ENCODE data around the gene JARID2.

JARID2 gene

DNA sequence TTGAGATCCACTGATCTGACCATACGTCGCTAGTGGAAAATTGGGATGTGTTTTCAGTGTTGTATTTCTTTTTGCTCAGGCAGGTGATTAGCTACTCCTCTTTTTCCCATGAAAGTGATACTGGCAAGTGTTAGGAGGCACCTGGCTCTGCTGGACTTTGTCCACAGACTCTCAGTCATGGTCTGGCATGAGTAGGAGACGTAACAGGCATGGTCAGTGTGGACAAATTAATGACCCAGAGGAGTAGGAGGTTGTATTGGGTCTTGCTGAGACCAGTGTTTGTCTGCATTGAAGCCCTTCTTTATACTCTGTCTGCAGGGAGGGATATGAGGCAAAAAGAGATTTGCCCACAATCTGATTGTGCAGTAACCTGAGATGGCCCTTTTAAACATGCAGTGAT lies 238.3 kb downstream of the JARID2 start:
- no peak overlapping the region for H3K27ac ChIP-seq
- H3K36me3 ChIP-seq: peaks cover 14% of the 10 kb centered on the region
- TF ChIP-seq, protein P1, sequence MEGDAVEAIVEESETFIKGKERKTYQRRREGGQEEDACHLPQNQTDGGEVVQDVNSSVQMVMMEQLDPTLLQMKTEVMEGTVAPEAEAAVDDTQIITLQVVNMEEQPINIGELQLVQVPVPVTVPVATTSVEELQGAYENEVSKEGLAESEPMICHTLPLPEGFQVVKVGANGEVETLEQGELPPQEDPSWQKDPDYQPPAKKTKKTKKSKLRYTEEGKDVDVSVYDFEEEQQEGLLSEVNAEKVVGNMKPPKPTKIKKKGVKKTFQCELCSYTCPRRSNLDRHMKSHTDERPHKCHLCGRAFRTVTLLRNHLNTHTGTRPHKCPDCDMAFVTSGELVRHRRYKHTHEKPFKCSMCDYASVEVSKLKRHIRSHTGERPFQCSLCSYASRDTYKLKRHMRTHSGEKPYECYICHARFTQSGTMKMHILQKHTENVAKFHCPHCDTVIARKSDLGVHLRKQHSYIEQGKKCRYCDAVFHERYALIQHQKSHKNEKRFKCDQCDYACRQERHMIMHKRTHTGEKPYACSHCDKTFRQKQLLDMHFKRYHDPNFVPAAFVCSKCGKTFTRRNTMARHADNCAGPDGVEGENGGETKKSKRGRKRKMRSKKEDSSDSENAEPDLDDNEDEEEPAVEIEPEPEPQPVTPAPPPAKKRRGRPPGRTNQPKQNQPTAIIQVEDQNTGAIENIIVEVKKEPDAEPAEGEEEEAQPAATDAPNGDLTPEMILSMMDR (IDR thresholded peaks at IDR 0.05; ENCODE audit: low read depth, low read length): no peak
- H3K9me3 ChIP-seq (ENCODE audit: severe bottlenecking): no peaks in the 10 kb centered on the region
- no peaks in the 10 kb centered on the region for H3K27me3 ChIP-seq (ENCODE audit: insufficient read depth, low read depth, severe bottlenecking)
- H3K4me3 ChIP-seq (ENCODE audit: low read depth, low read length): no peak overlapping the region
- no peak for DNase-seq

DNA sequence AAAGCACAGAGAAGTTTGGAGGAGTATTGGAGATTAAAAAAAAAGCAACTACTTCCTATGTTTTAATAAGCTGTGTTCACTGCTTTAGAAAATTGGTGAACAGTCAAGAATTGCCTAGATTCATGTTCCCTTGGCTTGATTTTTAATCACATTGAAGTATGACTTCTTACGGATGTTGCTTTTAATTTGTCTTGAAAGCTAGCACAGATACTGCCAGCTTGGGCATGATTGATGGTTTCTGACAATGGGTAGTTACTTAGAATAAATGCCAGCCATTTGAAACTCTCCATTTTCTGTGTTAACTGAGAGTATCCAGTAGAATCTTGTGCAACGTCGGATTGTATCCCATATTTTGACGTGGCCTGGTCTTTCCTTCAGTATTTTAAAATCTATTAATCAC lies 239.0 kb downstream of the JARID2 start:
- DNase-seq: no peak
- H3K36me3 ChIP-seq: peaks cover 19% of the 10 kb centered on the region
- H3K27me3 ChIP-seq (ENCODE audit: insufficient read depth, low read depth, severe bottlenecking): no peaks in the 10 kb centered on the region
- TF ChIP-seq, protein P1 (IDR thresholded peaks at IDR 0.05; ENCODE audit: low read depth, low read length): no peak
- no peak overlapping the region for H3K4me3 ChIP-seq (ENCODE audit: low read depth, low read length)
- H3K9me3 ChIP-seq (ENCODE audit: severe bottlenecking): no peaks in the 10 kb centered on the region
- no peak overlapping the region for H3K27ac ChIP-seq

DNA sequence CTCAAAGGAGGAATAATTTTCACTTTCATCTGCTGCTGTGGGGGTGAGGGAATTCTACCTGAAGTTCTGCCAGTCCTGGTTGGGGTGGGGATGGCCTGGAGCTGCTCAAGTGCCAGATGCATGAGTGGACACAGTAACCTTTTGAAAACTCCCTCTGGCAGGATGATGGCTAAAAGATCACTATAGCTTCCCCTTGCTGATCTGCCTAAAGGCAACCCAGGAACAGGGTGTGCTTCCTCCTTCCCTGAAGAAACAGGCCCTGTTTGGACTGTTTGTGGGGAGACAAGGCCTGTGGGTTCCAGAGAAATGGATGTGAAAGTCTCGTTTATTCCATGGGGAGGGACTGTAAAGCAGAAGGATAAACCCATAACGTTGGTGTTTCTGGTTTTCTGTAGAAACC lies 240.1 kb downstream of the JARID2 start:
- no peak overlapping the region for H3K27ac ChIP-seq
- H3K4me3 ChIP-seq (ENCODE audit: low read depth, low read length): no peak overlapping the region
- H3K9me3 ChIP-seq (ENCODE audit: severe bottlenecking): no peaks in the 10 kb centered on the region
- no peaks in the 10 kb centered on the region for H3K27me3 ChIP-seq (ENCODE audit: insufficient read depth, low read depth, severe bottlenecking)
- DNase-seq: no peak
- peaks cover 22% of the 10 kb centered on the region for H3K36me3 ChIP-seq
- TF ChIP-seq, protein P1 (IDR thresholded peaks at IDR 0.05; ENCODE audit: low read depth, low read length): no peak

DNA sequence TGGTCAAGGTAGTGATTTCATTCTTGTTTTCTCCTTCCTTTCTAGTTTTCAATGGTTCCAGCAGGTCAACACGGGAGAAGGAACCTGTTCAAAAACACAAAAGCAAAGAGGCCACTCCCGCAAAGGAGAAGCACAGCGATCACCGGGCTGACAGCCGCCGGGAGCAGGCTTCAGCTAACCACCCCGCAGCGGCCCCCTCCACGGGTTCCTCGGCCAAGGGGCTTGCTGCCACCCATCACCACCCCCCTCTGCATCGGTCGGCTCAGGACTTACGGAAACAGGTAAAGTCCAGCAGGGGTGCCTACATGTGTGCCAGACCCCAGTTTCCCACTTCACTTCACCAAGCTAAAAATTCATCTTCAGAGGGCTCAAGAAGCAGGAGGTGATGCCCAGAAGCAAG lies 241.4 kb downstream of the JARID2 start:
- no peak overlapping the region for H3K27ac ChIP-seq
- TF ChIP-seq, protein P1 (IDR thresholded peaks at IDR 0.05; ENCODE audit: low read depth, low read length): no peak
- H3K27me3 ChIP-seq (ENCODE audit: insufficient read depth, low read depth, severe bottlenecking): no peaks in the 10 kb centered on the region
- no peaks in the 10 kb centered on the region for H3K9me3 ChIP-seq (ENCODE audit: severe bottlenecking)
- DNase-seq: no peak
- H3K4me3 ChIP-seq (ENCODE audit: low read depth, low read length): no peak overlapping the region
- peaks cover 22% of the 10 kb centered on the region for H3K36me3 ChIP-seq

DNA sequence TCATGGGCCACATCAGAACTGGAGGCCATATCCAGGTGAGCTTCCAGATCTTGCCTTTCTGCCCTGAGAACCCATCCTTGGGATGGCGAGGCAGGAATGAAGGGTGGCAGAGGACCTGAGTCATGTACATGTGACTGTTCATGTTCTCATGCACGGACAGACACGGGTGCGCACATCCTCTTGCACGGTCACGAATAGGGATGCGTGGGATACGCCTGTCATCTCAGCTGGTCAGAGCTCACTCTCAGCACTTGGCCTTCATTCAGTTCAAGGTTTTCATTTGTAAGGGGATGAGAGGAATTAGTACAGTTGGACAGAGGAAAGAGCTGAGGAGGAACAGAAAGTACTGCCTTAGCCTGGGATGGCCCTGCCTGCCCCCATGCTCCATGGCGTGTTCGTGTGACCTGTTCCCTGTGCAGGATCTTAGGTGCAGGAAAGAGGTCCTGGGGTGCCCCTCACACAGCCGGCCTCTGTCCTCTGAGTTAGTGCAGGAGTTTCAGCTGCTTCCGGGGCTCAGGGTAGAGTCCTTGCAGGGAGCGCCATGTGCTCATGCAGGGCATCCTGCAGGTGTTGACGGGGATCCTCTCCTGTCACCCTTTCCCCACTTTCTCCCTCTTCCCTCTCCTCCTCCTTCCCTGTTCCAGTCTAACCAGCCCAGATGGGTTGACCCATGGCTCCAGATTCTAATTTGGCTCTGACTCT lies 243.5 kb downstream of the JARID2 start:
- TF ChIP-seq, protein P1 (IDR thresholded peaks at IDR 0.05; ENCODE audit: low read depth, low read length): no peak
- Histone ChIP-seq H3K27ac (no peak overlapping the region), H3K36me3 (peaks cover 22% of the 10 kb centered on the region), H3K4me3 (ENCODE audit: low read depth, low read length) (no peak overlapping the region), H3K27me3 (ENCODE audit: insufficient read depth, low read depth, severe bottlenecking) (no peaks in the 10 kb centered on the region), H3K9me3 (ENCODE audit: severe bottlenecking) (no peaks in the 10 kb centered on the region)
- DNase-seq: no peak
